B cell (primary cell): ENCODE measurements around the gene FSD1.

Experiments used
- CTCF ChIP-seq: fragments of 200-600 bp; IDR thresholded peaks from one replicate; pipeline ENCODE4 v1.8.0; 2022; ENCODE audit warnings: antibody characterized with exemption, mild to moderate bottlenecking
- EZH2 ChIP-seq: IDR thresholded peaks from 2 replicates; pipeline ENCODE4 v1.6.1; 2012; ENCODE audit warnings: borderline replicate concordance, low read depth, mild to moderate bottlenecking, moderate library complexity, low read length; ENCODE audit not compliant: insufficient read depth, poor library complexity, severe bottlenecking

GRCh38 chr19:4260613-4261191 lies 43.7 kb upstream of the FSD1 start:
- TF ChIP-seq CTCF (no peak), EZH2 (no peak)
